ENCODE measurements around the gene HACD1.

HACD1 gene

GRCh38 chr10:17576768-17577167 lies 40.4 kb downstream of the HACD1 start:
- no peak for DNase-seq

GRCh38 chr10:17564911-17565310 lies 52.3 kb downstream of the HACD1 start:
- no peak for DNase-seq

- no peak for DNase-seq
Observed at GRCh38 chr10:17563452-17563851, 53.7 kb downstream of the HACD1 start.

GRCh38 chr10:17562614-17563013 lies 54.6 kb downstream of the HACD1 start:
- no peak for DNase-seq

GRCh38 chr10:17561111-17561510 lies 56.1 kb downstream of the HACD1 start:
- no peak for DNase-seq

GRCh38 chr10:17557459-17557858 lies 59.7 kb downstream of the HACD1 start:
- DNase-seq = no peak

- no peak for DNase-seq
Observed at GRCh38 chr10:17548770-17549169, 68.4 kb downstream of the HACD1 start.

- no peak for DNase-seq
Observed at GRCh38 chr10:17548162-17548561, 69.0 kb downstream of the HACD1 start.

- DNase-seq = no peak
Observed at GRCh38 chr10:17547060-17547459, 70.1 kb downstream of the HACD1 start.

- no peak for DNase-seq
Observed at GRCh38 chr10:17544465-17544864, 72.7 kb downstream of the HACD1 start.

Data from NCI-H1436 (cell line).